ENCODE results near the gene TRPM8. TPM values are rescaled to one million over a fixed set of nuclear protein-coding genes. Genes with fewer than 3 reads are reported as not detected.

Gene TRPM8
- total and polyA plus RNA-seq, 4 donors = 0.03 to 0.14 TPM; not detected in 2

GRCh38 chr2:233928594-233929351, 11.6 kb downstream of the TRPM8 start:
- Histone ChIP-seq H3K27me3 (ENCODE audit: control insufficient read depth in 3 of 3, insufficient read depth in 3 of 3, low read length in 2 of 3) (peaks cover 0 to 9% (median 9%) of the 10 kb centered on the region in 3 donors), H3K4me1 (ENCODE audit: control insufficient read depth in 5 of 5, insufficient read depth in 5 of 5, low read length in 5 of 5) (no peaks in the 10 kb centered on the region), H3K4me3 (no peak overlapping the region), H3K9ac (ENCODE audit: insufficient read depth in 1 of 2, low read length in 2 of 2) (no peak overlapping the region), H3K9me3 (ENCODE audit: control insufficient read depth in 4 of 4, insufficient read depth in 3 of 4, low read length in 3 of 4) (peaks cover 0 to 4% (median 0%) of the 10 kb centered on the region in 4 donors), H3K27ac (ENCODE audit: low read depth in 1 of 2, low read length in 1 of 2) (no peak overlapping the region), H3K36me3 (ENCODE audit: control insufficient read depth in 4 of 4, insufficient read depth in 4 of 4, low read length in 4 of 4) (no peaks in the 10 kb centered on the region)
- WGBS, 2 donors = 24 to 28% methylated on average over 7 of the region's 7 CpGs
- ATAC-seq (ENCODE audit: insufficient read depth, low FRiP score) = no peak
- DNase-seq = peak in 1 of 3 donors; percentile 16
- TF ChIP-seq CTCF (IDR thresholded peaks at IDR 0.05; ENCODE audit: control extremely low read depth, extremely low read depth) = no peak

- Histone ChIP-seq H3K9me3 (ENCODE audit: control insufficient read depth in 4 of 4, insufficient read depth in 3 of 4, low read length in 3 of 4) (peaks cover 0 to 4% (median 0%) of the 10 kb centered on the region in 4 donors), H3K36me3 (ENCODE audit: control insufficient read depth in 4 of 4, insufficient read depth in 4 of 4, low read length in 4 of 4) (no peaks in the 10 kb centered on the region), H3K4me1 (ENCODE audit: control insufficient read depth in 5 of 5, insufficient read depth in 5 of 5, low read length in 5 of 5) (no peaks in the 10 kb centered on the region), H3K9ac (ENCODE audit: insufficient read depth in 1 of 2, low read length in 2 of 2) (no peak overlapping the region), H3K4me3 (no peak overlapping the region), H3K27ac (ENCODE audit: low read depth in 1 of 2, low read length in 1 of 2) (no peak overlapping the region), H3K27me3 (ENCODE audit: control insufficient read depth in 3 of 3, insufficient read depth in 3 of 3, low read length in 2 of 3) (peaks cover 0 to 9% (median 7%) of the 10 kb centered on the region in 3 donors)
- DNase-seq (no peak), ATAC-seq (ENCODE audit: insufficient read depth, low FRiP score) (no peak)
- no peak for TF ChIP-seq CTCF (IDR thresholded peaks at IDR 0.05; ENCODE audit: control extremely low read depth, extremely low read depth)
- WGBS, 2 donors = 28% methylated on average over 4 of the region's 4 CpGs
These were observed 12.3 kb downstream of the TRPM8 start for GRCh38 chr2:233929352-233930022.

GRCh38 chr2:233934524-233934923, 17.4 kb downstream of the TRPM8 start:
- no peak overlapping the region for H3K4me3 ChIP-seq
- H3K4me1 ChIP-seq (ENCODE audit: control insufficient read depth in 5 of 5, insufficient read depth in 5 of 5, low read length in 5 of 5) = no peaks in the 10 kb centered on the region
- no peak overlapping the region for H3K27ac ChIP-seq (ENCODE audit: low read depth in 1 of 2, low read length in 1 of 2)
- no peak for TF ChIP-seq CTCF (IDR thresholded peaks at IDR 0.05; ENCODE audit: control extremely low read depth, extremely low read depth)
- peaks cover 11 to 26% (median 13%) of the 10 kb centered on the region in 3 donors for H3K27me3 ChIP-seq (ENCODE audit: control insufficient read depth in 3 of 3, insufficient read depth in 3 of 3, low read length in 2 of 3)
- DNase-seq (no peak), ATAC-seq (ENCODE audit: insufficient read depth, low FRiP score) (no peak)
- no peak overlapping the region for H3K9ac ChIP-seq (ENCODE audit: insufficient read depth in 1 of 2, low read length in 2 of 2)
- H3K9me3 ChIP-seq (ENCODE audit: control insufficient read depth in 4 of 4, insufficient read depth in 3 of 4, low read length in 3 of 4) = no peaks in the 10 kb centered on the region
- 82 to 93% methylated on average over 1 of the region's 1 CpG for WGBS, 2 donors
- H3K36me3 ChIP-seq (ENCODE audit: control insufficient read depth in 4 of 4, insufficient read depth in 4 of 4, low read length in 4 of 4) = no peaks in the 10 kb centered on the region

All from lung (tissue), 12 donors.